ENCODE measurements around the gene ESR2. TPM values are rescaled to one million over a fixed set of nuclear protein-coding genes. Genes with fewer than 3 reads are reported as not detected.
"Not testable (repeated sequence)": the region's sequence is repeated elsewhere in the genome, so short reads cannot be mapped to it uniquely, and the experiment has no call there.

Gene ESR2
- total RNA-seq, 1 donor from 2014 or later = under 0.01 TPM

GRCh38 chr14:64040044-64040443 lies 254.1 kb downstream of the ESR2 start:
- DNase-seq (ENCODE audit: low read depth in 2 of 2) = peak in 1 of 2 donors; percentile 30

- peak in 1 of 2 donors; percentile 1 for DNase-seq (ENCODE audit: low read depth in 2 of 2)
Observed at GRCh38 chr14:64038841-64039542, 255.2 kb downstream of the ESR2 start.

GRCh38 chr14:64037869-64038745 lies 256.1 kb downstream of the ESR2 start:
- DNase-seq (ENCODE audit: low read depth in 2 of 2) = not testable (repeated sequence)

- DNase-seq (ENCODE audit: low read depth in 2 of 2) = peak in 1 of 2 donors; percentile 39
Observed at GRCh38 chr14:64035143-64035542, 259.0 kb downstream of the ESR2 start.

Other genes with a start within 250 kb of the ESR2 start
- 30.6 and 35.3 TPM in 2 replicates for gene MTHFD1, start 94.0 kb upstream of the ESR2 start, total RNA-seq
- 0.20 and 0.22 TPM in 2 replicates for gene AKAP5, start 171.1 kb upstream of the ESR2 start, total RNA-seq
- 2.6 and 3.0 TPM in 2 replicates for gene ZBTB25, start 209.5 kb upstream of the ESR2 start, total RNA-seq
- 25.7 and 38.5 TPM in 2 replicates for gene ZBTB1, start 210.4 kb upstream of the ESR2 start, total RNA-seq
- gene HSPA2, start 246.4 kb upstream of the ESR2 start, total RNA-seq = 1.7 and 3.0 TPM in 2 replicates